Measurements from ENCODE around the gene PELI2.

GRCh38 chr14:56208520-56208919 is 90.3 kb downstream of the PELI2 start:
- TF ChIP-seq POLR2A (IDR thresholded peaks at IDR 0.05) (no peak), CTCF (IDR thresholded peaks at IDR 0.05) (no peak)

Measured in ovary (tissue), 3 donors.